Astrocyte of the spinal cord (primary cell): Measurements from ENCODE around the gene PLPPR1.

ENCODE experiments used
- DNase-seq: peaks from one replicate; pipeline ENCODE4 v3.0.0; 2011; ENCODE audit warnings: low read depth, low spot score
- H3K4me3 ChIP-seq: 2 replicates; pipeline ENCODE4 v1.5.1; 2011; ENCODE audit warnings: low read depth, mild to moderate bottlenecking, low read length, moderate library complexity
- in situ Hi-C: cut with HindIII; loops from 2 replicates; pipeline ENCODE4 v1.10.0; 2017; ENCODE audit warnings: low sequenced_read_pairs
- TF ChIP-seq, protein P1 (sequence below): IDR thresholded peaks from 2 replicates; pipeline ENCODE4 v1.5.1; 2012; ENCODE audit warnings: low read depth, mild to moderate bottlenecking, low read length, inconsistent platforms

Gene PLPPR1

DNA sequence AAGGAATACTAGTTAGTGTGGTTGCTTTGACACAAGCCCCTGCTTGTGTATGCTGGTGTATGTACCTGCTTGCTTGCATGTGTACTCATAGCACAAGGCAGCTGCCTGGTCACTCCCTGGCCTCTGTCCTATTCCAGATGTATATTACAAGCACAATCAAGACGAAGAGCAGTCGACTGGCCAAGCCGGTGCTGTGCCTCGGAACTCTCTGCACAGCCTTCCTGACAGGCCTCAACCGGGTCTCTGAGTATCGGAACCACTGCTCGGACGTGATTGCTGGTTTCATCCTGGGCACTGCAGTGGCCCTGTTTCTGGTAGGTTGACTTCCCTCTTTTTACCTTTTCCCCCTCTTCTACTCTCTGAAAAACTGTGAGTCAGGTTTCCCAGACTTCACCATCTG lies 284.1 kb downstream of the PLPPR1 start:
- in situ Hi-C loops = no loop called here
- DNase-seq = no peak
- TF ChIP-seq, protein P1, sequence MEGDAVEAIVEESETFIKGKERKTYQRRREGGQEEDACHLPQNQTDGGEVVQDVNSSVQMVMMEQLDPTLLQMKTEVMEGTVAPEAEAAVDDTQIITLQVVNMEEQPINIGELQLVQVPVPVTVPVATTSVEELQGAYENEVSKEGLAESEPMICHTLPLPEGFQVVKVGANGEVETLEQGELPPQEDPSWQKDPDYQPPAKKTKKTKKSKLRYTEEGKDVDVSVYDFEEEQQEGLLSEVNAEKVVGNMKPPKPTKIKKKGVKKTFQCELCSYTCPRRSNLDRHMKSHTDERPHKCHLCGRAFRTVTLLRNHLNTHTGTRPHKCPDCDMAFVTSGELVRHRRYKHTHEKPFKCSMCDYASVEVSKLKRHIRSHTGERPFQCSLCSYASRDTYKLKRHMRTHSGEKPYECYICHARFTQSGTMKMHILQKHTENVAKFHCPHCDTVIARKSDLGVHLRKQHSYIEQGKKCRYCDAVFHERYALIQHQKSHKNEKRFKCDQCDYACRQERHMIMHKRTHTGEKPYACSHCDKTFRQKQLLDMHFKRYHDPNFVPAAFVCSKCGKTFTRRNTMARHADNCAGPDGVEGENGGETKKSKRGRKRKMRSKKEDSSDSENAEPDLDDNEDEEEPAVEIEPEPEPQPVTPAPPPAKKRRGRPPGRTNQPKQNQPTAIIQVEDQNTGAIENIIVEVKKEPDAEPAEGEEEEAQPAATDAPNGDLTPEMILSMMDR = no peak

DNA sequence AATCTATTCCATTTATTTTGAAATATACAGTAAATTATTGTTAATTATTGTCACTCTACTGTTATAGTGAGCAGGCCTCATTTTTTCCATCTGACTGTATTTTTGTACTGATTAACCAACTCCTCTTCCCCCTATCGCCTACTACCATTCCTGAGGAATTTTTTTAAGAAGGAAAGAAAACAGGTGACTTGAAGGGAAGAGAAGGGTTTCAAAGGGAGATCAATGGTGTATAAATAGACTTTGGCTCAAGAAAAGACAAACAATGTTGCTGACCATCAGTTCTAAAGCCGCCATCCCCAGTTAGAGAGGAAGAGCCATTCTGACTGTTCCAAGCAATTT lies 286.6 kb downstream of the PLPPR1 start:
- no peak for DNase-seq
- H3K4me3 ChIP-seq = no peak overlapping the region
- in situ Hi-C loops = no loop called here
- TF ChIP-seq, protein P1 = no peak

More for the DNA sequence above, 284.1 kb downstream of the PLPPR1 start:
- H3K4me3 ChIP-seq = no peak overlapping the region

DNA sequence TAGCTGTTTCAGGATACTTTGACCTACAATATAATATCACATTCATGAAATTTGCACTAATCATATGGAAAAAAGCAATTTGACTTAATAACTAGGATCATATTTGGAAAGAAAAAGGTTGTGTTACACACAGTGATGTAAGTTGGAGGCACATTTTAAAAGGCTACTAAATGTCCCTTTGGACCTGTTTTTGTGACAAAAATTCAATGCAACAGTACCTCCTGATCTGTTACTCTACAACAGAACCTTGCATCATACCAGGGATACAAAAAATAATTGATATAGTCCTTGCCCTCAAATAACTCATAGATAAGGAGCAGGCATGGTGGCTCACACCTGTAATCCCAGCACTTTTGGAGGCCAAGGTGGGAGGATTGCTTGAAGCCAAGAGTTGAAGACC lies 289.2 kb downstream of the PLPPR1 start:
- DNase-seq = no peak
- H3K4me3 ChIP-seq = no peak overlapping the region
- TF ChIP-seq, protein P1 = no peak
- in situ Hi-C loops = no loop called here

DNA sequence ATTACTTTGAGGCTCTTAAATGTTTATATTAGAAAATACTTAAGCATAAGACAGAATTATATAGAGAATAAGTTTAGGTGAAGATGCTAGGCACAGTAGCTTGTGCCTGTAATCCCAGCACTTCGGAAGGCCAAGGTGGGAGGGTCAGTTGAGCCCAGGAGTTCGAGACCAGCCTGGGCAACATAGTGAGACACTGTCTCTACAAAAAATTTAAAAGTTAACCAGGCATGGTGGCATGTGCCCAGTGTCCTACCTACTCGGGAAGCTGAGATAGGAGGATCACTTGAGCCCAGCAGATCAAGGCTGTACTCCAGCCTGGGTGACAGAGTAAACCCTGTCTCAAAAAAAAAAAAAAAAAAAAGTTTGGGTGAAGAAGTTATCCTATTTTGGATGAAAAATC lies 294.6 kb downstream of the PLPPR1 start:
- DNase-seq = no peak
- in situ Hi-C loops = no loop called here
- H3K4me3 ChIP-seq = no peak overlapping the region
- TF ChIP-seq, protein P1 = no peak

DNA sequence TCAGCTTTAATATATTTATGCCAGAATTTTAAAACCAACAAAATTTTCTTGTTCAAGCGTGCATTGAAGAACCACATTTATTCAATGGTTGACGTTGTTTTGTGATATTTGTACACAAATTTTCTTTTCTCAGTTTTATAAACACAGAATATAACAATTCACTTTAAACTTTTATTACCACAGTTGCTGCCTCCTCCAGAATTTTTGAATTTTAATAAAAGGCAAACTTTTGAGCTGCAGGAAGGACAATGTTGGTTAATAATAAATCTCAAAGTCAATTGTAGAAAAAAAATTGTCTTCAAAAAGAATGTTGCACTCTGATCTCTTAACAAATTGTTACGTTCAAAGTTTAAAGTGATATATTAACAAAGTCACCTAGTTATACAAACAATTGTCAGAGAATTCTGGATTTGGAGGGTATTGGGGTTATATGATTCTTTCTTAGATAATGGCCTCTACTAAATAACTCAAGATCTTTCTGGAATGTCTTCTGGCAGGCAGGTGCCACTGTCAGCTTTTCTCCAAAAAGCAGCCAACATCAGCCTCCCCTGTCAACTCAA lies 295.8 kb downstream of the PLPPR1 start:
- no peak for DNase-seq
- no peak overlapping the region for H3K4me3 ChIP-seq
- in situ Hi-C loops = no loop called here
- TF ChIP-seq, protein P1 = no peak

DNA sequence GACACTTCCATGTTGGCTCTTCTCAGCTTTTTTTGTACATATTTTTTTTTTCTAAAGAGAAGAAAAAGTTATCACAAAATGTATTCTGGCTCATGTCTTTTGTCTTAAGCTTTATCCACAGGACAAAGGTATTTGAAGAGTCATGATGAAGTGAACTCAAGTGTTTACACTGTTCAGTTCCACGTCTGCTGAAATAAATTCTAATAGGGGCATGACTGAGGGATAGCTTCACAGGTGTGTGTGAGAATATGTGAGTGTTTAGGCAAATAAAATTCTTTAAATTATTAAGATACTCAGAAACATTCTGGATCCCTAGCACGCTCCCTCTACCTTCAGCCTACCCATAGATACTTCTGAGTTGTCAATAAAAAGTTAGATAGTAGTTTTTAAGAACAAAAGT lies 296.5 kb downstream of the PLPPR1 start:
- no peak for DNase-seq
- TF ChIP-seq, protein P1 = no peak
- in situ Hi-C loops = no loop called here
- H3K4me3 ChIP-seq = no peak overlapping the region

DNA sequence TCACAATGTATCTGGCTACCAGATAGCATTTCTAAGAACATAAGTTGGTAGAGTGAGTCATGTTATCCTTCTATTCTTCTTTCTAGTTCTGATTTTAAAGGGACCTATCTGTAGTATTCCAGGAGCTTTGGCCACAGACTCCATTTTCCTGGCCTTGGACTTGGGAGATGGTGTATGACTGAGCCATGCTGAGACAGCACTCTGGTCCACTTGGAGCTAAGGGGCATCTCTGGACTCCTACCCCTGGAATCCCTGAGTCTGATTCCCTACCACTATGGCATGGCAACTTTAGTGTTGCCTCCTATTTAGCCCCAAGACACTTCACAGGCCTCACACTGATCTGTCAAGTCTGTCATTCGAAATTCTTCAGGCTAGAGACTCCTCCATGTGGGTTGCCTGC lies 297.5 kb downstream of the PLPPR1 start:
- TF ChIP-seq, protein P1 = no peak
- in situ Hi-C loops = no loop called here
- DNase-seq = no peak
- no peak overlapping the region for H3K4me3 ChIP-seq
